HG03045 (cell line): ENCODE measurements around the gene NADK.
"Not testable (repeated sequence)": the region's sequence is repeated elsewhere in the genome, so short reads cannot be mapped to it uniquely, and the experiment has no call there.

Experiments used
- ATAC-seq: cut with Tn5 transposase; IDR thresholded peaks from one replicate; pipeline ENCODE4 v1.9.1; 2021; ENCODE audit warnings: mild to moderate bottlenecking, moderate library complexity; ENCODE audit not compliant: unreplicated experiment

Gene NADK

GRCh38 chr1:1707897-1708296 is 70.4 kb downstream of the NADK start:
- not testable (repeated sequence) for ATAC-seq

- not testable (repeated sequence) for ATAC-seq
Observed at GRCh38 chr1:1707241-1707640, 71.0 kb downstream of the NADK start.

GRCh38 chr1:1705623-1706022 is 72.6 kb downstream of the NADK start:
- not testable (repeated sequence) for ATAC-seq

- ATAC-seq: not testable (repeated sequence)
Observed at GRCh38 chr1:1704284-1704957, 73.8 kb downstream of the NADK start.

GRCh38 chr1:1703796-1704195 is 74.5 kb downstream of the NADK start:
- ATAC-seq: no peak

GRCh38 chr1:1702506-1702905 is 75.8 kb downstream of the NADK start:
- not testable (repeated sequence) for ATAC-seq
